Muscle of leg (tissue), 11 donors: ENCODE data around the gene PELI2. TPM values are rescaled to one million over a fixed set of nuclear protein-coding genes. Genes with fewer than 3 reads are reported as not detected.
"Not testable (repeated sequence)": the region's sequence is repeated elsewhere in the genome, so short reads cannot be mapped to it uniquely, and the experiment has no call there.

ENCODE experiments used
- DNase-seq: peaks from one replicate; pipeline ENCODE4 v3.0.0; 2013
- H3K27ac ChIP-seq: one replicate; pipeline ENCODE4 v1.5.1; 2013; ENCODE audit warnings: mild to moderate bottlenecking, low read length, control low read depth
- H3K27me3 ChIP-seq: one replicate; pipeline ENCODE4 v1.6.1; 2013; ENCODE audit warnings: low read length; ENCODE audit not compliant: control insufficient read depth, insufficient read depth
- H3K36me3 ChIP-seq: one replicate; pipeline ENCODE4 v1.6.1; 2013; ENCODE audit warnings: low read length; ENCODE audit not compliant: control insufficient read depth, insufficient read depth
- H3K4me1 ChIP-seq: one replicate; pipeline ENCODE4 v1.6.1; 2013; ENCODE audit warnings: low read length; ENCODE audit not compliant: control insufficient read depth, insufficient read depth
- H3K4me3 ChIP-seq: one replicate; pipeline ENCODE4 v1.5.1; 2013; ENCODE audit warnings: low read length, control low read depth
- H3K9me3 ChIP-seq: replicated peaks from 2 replicates; pipeline ENCODE4 v1.6.1; 2013; ENCODE audit warnings: low read depth, low read length; ENCODE audit not compliant: control insufficient read depth
- WGBS: methylation state at CpG from one replicate; pipeline ENCODE4 v1.1.5; 2013; ENCODE audit warnings: missing lambda C conversion rate; ENCODE audit not compliant: insufficient coverage; 5-methylcytosine and 5-hydroxymethylcytosine counted together
- polyA plus RNA-seq, 8 donors: library from polyadenylated mRNA; unstranded; fragments of 120-200 nt; gene quantifications; one replicate each; pipeline versions ENCODE4 v1.2.1 to v1.2.3, GENCODE V29; 2013; ENCODE audit warnings: inconsistent platforms in 1 of 8, low replicate concordance in 1 of 8; ENCODE audit not compliant: insufficient read length in 8 of 8, insufficient read depth in 1 of 8
- total RNA-seq: library from RNA; stranded (reverse); fragments of 120-200 nt; gene quantifications from one replicate; pipeline ENCODE4 v1.2.4, GENCODE V29; 2013

The PELI2 gene
- total and polyA plus RNA-seq, 9 donors = 3.5 to 7.6 (median 4.5) TPM

DNA sequence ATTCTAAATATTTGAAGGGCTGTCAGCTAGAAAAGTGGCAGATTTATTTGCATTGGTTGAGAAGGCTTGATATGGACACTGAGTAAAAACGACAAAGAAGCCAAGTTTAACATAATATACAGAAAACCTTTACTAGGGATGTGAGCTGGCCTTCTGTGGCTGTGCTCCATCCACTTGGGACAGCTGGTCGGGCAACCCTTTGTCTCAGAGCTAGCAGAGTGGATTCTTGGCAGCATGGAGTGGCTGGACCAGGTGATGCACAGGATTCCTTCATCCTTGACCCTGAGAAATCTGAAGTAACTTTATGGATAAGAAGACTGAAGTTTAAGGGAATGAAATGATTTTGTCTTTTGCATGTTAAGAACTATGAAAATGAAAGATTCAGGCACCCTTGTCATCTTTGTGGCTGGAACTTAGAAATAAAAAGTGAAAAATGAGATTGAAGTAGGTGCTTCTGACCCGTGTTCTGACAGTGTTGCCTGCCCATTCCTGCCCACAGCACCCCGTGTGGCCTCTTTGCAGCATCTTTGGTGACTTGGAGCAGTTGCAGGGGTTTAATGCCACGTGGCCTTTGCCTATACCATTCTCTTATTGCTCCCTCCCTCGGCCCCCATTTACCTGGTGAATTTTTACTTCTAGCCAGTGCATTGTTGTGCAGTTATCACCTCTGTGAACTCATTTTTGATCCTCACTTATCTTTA, 32.6 kb downstream of the PELI2 start:
- no peaks in the 10 kb centered on the region for H3K9me3 ChIP-seq
- no peak overlapping the region for H3K27ac ChIP-seq
- H3K36me3 ChIP-seq = no peaks in the 10 kb centered on the region
- no peak for DNase-seq
- no peak overlapping the region for H3K4me3 ChIP-seq
- WGBS = 76% methylated on average over 4 of the region's 6 CpGs
- H3K27me3 ChIP-seq = no peaks in the 10 kb centered on the region
- no peaks in the 10 kb centered on the region for H3K4me1 ChIP-seq

DNA sequence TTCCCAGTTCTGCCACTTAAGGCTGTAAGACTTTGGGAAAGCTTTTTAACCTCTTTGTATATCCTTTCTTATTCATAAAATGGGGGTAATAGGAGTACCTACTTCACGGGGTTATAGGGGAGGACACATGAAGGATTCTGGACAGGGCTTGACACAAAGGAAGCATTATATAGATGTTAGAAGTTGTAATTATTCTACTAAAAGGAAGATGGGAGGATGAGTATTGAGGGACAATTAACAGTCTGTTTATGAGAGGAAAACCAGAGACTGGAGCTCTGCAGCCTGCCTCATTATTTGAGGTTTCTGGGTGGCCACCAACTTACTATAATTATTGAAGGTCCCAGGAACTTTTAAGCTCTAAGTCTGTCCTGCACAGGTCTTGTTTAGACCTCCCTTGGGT, 34.0 kb downstream of the PELI2 start:
- H3K27ac ChIP-seq = no peak overlapping the region
- H3K27me3 ChIP-seq = no peaks in the 10 kb centered on the region
- no CpG with 5 or more reads among the region's 1 CpG for WGBS
- DNase-seq = no peak
- H3K4me1 ChIP-seq = no peaks in the 10 kb centered on the region
- H3K9me3 ChIP-seq = no peaks in the 10 kb centered on the region
- H3K4me3 ChIP-seq = no peak overlapping the region
- no peaks in the 10 kb centered on the region for H3K36me3 ChIP-seq

- Histone ChIP-seq H3K4me3 (no peak overlapping the region), H3K27me3 (no peaks in the 10 kb centered on the region), H3K9me3 (no peaks in the 10 kb centered on the region), H3K4me1 (no peaks in the 10 kb centered on the region), H3K27ac (no peak overlapping the region), H3K36me3 (no peaks in the 10 kb centered on the region)
- WGBS = no CpG with 5 or more reads among the region's 2 CpGs
- DNase-seq = no peak
Measured at GRCh38 chr14:56153267-56153666, 35.1 kb downstream of the PELI2 start.

DNA sequence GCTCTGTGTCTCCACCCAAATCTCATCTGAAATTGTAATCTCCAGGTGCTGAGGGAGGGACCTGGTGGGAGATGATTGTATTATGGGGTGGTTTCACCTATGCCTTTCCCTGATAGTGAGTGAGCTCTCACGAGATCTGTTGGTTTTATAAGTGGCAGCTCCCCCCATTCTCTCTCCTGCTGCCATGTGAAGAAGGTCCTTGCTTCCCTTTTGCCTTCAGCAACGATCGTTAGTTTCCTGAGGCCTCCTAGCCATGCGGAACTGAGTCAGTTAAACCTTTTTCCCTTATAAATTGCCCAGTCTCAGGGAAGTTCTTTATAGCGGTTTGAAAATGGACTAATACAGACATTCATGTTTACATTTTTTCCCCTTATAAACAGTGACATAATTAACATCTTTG, 36.1 kb downstream of the PELI2 start:
- 67% methylated on average over 3 of the region's 5 CpGs for WGBS

GRCh38 chr14:56156096-56156495, 37.9 kb downstream of the PELI2 start:
- DNase-seq = peak; percentile 43
- H3K4me3 ChIP-seq = no peak overlapping the region
- no peaks in the 10 kb centered on the region for H3K9me3 ChIP-seq
- no peak overlapping the region for H3K27ac ChIP-seq
- H3K4me1 ChIP-seq = no peaks in the 10 kb centered on the region
- no peaks in the 10 kb centered on the region for H3K36me3 ChIP-seq
- H3K27me3 ChIP-seq = no peaks in the 10 kb centered on the region

More for the DNA sequence above, 36.1 kb downstream of the PELI2 start:
- Histone ChIP-seq H3K27me3 (no peaks in the 10 kb centered on the region), H3K27ac (no peak overlapping the region), H3K36me3 (no peaks in the 10 kb centered on the region), H3K4me3 (no peak overlapping the region), H3K4me1 (no peaks in the 10 kb centered on the region), H3K9me3 (no peaks in the 10 kb centered on the region)
- DNase-seq = no peak

- no peaks in the 10 kb centered on the region for H3K9me3 ChIP-seq
- no peaks in the 10 kb centered on the region for H3K4me1 ChIP-seq
- no peak overlapping the region for H3K4me3 ChIP-seq
- H3K27ac ChIP-seq = no peak overlapping the region
- WGBS = 88% methylated on average over 3 of the region's 4 CpGs
- DNase-seq = no peak
- H3K36me3 ChIP-seq = no peaks in the 10 kb centered on the region
- no peaks in the 10 kb centered on the region for H3K27me3 ChIP-seq
Measured at GRCh38 chr14:56159066-56159465, 40.9 kb downstream of the PELI2 start.

DNA sequence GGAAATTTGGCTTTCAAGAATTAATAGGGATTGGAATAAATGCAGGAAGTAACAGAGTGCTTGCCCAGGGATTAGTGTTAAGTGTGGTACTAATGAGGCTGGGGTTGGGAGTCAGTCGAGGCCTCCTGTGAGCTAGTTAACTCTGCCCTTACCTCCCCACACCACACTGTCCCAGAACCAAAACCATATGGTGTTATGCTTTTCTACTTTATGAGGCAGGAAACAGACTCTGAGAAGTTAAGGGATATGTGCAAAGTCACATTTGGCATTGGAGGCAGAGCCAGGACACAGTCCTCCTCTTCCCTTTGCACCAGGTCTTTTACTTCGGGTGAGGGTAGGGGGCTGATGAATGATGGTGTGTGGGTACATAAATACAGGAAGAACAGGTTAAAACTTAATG, 41.9 kb downstream of the PELI2 start:
- Histone ChIP-seq H3K27ac (no peak overlapping the region), H3K4me3 (no peak overlapping the region), H3K9me3 (peaks cover 3% of the 10 kb centered on the region), H3K27me3 (no peaks in the 10 kb centered on the region), H3K36me3 (no peaks in the 10 kb centered on the region), H3K4me1 (no peaks in the 10 kb centered on the region)
- no peak for DNase-seq
- WGBS = 17% methylated on average over 1 of the region's 2 CpGs

DNA sequence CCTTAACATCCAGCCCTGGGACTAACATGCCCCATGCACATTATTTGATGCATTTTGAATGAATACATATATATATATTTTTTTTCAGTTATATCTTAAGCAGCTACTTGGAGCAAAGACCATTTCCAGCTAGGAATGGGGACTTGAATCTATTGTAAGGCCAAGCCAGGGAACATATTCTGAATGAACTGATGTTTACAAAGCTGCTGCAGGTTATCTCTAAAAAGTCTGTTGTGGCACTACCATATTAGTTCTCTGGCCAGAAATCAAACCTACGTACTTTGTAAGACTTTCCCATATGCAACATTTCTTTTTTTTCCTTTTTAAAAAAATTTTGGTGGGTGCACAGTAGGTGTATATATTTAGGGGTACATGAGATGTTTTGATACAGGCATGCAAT, 43.4 kb downstream of the PELI2 start:
- no CpG with 5 or more reads among the region's 1 CpG for WGBS
- DNase-seq = no peak
- no peaks in the 10 kb centered on the region for H3K27me3 ChIP-seq
- H3K4me3 ChIP-seq = no peak overlapping the region
- no peaks in the 10 kb centered on the region for H3K4me1 ChIP-seq
- no peak overlapping the region for H3K27ac ChIP-seq
- peaks cover 9% of the 10 kb centered on the region for H3K9me3 ChIP-seq
- H3K36me3 ChIP-seq = no peaks in the 10 kb centered on the region

DNA sequence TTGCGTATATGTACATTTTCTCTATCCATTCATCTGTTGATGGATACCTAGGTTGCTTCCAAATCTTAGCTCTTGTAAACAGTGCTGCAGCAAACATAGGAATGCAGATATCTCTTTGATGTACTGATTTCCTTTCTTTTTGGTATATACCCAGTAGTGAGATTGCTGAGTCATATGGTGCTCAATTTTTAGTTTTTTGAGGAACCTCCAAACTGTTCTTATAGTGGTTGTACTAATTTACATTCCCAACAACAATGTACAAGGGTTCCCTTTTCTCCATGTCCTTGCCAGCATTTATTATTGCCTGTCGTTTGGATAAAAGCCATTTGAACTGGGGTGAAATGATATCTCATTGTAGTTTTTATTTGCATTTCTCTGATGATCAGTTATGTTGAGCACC, 44.3 kb downstream of the PELI2 start:
- no peak for DNase-seq
- no peaks in the 10 kb centered on the region for H3K27me3 ChIP-seq
- H3K4me1 ChIP-seq = no peaks in the 10 kb centered on the region
- H3K4me3 ChIP-seq = no peak overlapping the region
- WGBS = no CpG with 5 or more reads among the region's 2 CpGs
- no peaks in the 10 kb centered on the region for H3K36me3 ChIP-seq
- no peak overlapping the region for H3K27ac ChIP-seq
- H3K9me3 ChIP-seq = peaks cover 16% of the 10 kb centered on the region

GRCh38 chr14:56166579-56166978, 48.4 kb downstream of the PELI2 start:
- not testable (repeated sequence) for DNase-seq, H3K36me3 ChIP-seq, H3K27ac ChIP-seq, H3K27me3 ChIP-seq, H3K4me3 ChIP-seq, H3K4me1 ChIP-seq
- peaks cover 16% of the 10 kb centered on the region for H3K9me3 ChIP-seq
- WGBS = 93% methylated on average over 5 of the region's 7 CpGs
